ENCODE results near the gene ALDH8A1. TPM values are rescaled to one million over a fixed set of nuclear protein-coding genes. Genes with fewer than 3 reads are reported as not detected.

Gene ALDH8A1
- total and polyA plus RNA-seq, 2 experiments from 2014 or later: 8.0 to 9.9 TPM

DNA sequence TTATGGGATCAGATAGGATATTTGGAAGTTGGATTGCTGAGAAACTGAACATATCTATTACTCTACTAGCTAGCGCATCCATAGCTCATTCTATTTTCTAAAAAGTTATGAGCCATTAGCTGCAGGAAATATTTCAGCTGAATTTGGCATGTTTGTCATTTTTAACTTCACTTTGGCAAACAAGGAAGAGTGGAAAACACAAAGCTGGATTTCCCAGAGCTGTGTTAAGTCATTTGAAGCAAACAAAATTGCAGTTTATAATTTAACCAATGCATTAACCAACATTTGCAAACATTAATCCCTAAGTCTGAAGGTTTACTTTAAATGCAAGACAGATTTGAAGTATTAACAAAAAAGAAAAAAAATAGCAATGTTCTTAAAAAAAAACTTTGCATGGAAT lies 1.2 kb downstream of the ALDH8A1 start:
- WGBS (ENCODE audit: low lambda C conversion rate, missing lambda C conversion rate): 96% methylated on average over 1 of the region's 1 CpG
- TF ChIP-seq EZH2 (IDR thresholded peaks at IDR 0.05; ENCODE audit: borderline replicate concordance) (no peak), EZH2phosphoT487 (IDR thresholded peaks at IDR 0.05; ENCODE audit: low read depth, severe bottlenecking, unreplicated experiment) (no peak)
- TF ChIP-seq, protein P1, sequence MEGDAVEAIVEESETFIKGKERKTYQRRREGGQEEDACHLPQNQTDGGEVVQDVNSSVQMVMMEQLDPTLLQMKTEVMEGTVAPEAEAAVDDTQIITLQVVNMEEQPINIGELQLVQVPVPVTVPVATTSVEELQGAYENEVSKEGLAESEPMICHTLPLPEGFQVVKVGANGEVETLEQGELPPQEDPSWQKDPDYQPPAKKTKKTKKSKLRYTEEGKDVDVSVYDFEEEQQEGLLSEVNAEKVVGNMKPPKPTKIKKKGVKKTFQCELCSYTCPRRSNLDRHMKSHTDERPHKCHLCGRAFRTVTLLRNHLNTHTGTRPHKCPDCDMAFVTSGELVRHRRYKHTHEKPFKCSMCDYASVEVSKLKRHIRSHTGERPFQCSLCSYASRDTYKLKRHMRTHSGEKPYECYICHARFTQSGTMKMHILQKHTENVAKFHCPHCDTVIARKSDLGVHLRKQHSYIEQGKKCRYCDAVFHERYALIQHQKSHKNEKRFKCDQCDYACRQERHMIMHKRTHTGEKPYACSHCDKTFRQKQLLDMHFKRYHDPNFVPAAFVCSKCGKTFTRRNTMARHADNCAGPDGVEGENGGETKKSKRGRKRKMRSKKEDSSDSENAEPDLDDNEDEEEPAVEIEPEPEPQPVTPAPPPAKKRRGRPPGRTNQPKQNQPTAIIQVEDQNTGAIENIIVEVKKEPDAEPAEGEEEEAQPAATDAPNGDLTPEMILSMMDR (IDR thresholded peaks at IDR 0.05; ENCODE audit: poor library complexity): no peak

DNA sequence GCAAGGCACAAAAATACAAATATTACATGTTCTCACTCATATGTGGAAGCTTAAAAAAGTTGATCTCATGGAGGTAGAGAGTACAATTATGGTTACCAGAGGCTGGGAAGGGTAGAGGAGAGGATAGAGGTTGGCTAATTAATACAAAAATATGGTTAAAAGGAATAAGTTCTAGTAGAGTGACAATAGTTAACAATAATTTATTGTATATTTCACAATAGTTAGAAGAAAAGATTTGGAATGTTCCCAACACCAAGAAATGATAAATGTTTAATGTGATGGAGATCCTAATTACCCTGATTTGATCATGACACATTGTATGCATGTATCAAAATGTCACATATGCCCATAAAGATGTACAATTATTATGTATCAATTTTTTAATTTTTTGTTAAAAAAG lies 1.8 kb downstream of the ALDH8A1 start:
- Histone ChIP-seq H3K79me2 (no peaks in the 10 kb centered on the region), H2AFZ (no peak overlapping the region), H3K36me3 (replicated peaks; ENCODE audit: insufficient read depth, low read depth) (no peaks in the 10 kb centered on the region), H3K9me2 (replicated peaks; ENCODE audit: insufficient read depth) (no peaks in the 10 kb centered on the region), H3K9me3 (ENCODE audit: low read depth) (no peaks in the 10 kb centered on the region), H3K4me1 (ENCODE audit: insufficient read depth) (no peaks in the 10 kb centered on the region), H3K4me2 (no peak overlapping the region), H3K27me3 (no peaks in the 10 kb centered on the region), H3K27ac (no peak overlapping the region), H4K20me1 (ENCODE audit: insufficient read depth, poor library complexity, severe bottlenecking) (no peaks in the 10 kb centered on the region), H3K4me3 (no peak overlapping the region)
- DNase-seq (ENCODE audit: low spot score): no peak
- TF ChIP-seq, protein P1 (IDR thresholded peaks at IDR 0.05; ENCODE audit: poor library complexity): no peak
- TF ChIP-seq EZH2 (IDR thresholded peaks at IDR 0.05; ENCODE audit: borderline replicate concordance) (no peak), EZH2phosphoT487 (IDR thresholded peaks at IDR 0.05; ENCODE audit: low read depth, severe bottlenecking, unreplicated experiment) (no peak)

More for the DNA sequence above, 1.2 kb downstream of the ALDH8A1 start:
- Histone ChIP-seq H3K4me1 (ENCODE audit: insufficient read depth) (no peaks in the 10 kb centered on the region), H3K9me3 (ENCODE audit: low read depth) (no peaks in the 10 kb centered on the region), H3K4me3 (no peak overlapping the region), H2AFZ (no peak overlapping the region), H4K20me1 (ENCODE audit: insufficient read depth, poor library complexity, severe bottlenecking) (no peaks in the 10 kb centered on the region), H3K4me2 (no peak overlapping the region), H3K9me2 (replicated peaks; ENCODE audit: insufficient read depth) (no peaks in the 10 kb centered on the region), H3K79me2 (no peaks in the 10 kb centered on the region), H3K36me3 (replicated peaks; ENCODE audit: insufficient read depth, low read depth) (no peaks in the 10 kb centered on the region), H3K27ac (no peak overlapping the region), H3K27me3 (no peaks in the 10 kb centered on the region)
- DNase-seq (ENCODE audit: low spot score): no peak

DNA sequence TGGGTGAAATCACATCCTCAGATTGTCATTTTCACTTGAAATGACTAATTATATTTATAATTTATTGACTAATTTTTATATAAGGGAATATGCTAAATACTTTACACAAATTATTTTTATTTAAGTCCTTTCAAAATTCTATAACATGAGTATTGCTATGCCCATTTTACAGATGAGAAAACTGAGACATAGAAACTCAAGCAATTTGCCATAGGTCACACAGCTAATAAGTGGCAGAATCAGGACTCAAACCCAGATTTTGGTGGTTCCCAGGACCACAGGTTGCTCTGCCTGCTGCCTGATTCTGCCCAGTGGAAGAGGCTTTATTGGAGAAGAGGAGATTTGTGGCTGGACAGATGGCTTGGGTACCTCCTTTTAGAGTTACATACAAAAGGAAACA lies 4.9 kb downstream of the ALDH8A1 start:
- no peak for DNase-seq (ENCODE audit: low spot score)
- Histone ChIP-seq H3K4me2 (no peak overlapping the region), H3K27me3 (no peaks in the 10 kb centered on the region), H2AFZ (no peak overlapping the region), H3K79me2 (no peaks in the 10 kb centered on the region), H4K20me1 (ENCODE audit: insufficient read depth, poor library complexity, severe bottlenecking) (no peaks in the 10 kb centered on the region), H3K9me3 (ENCODE audit: low read depth) (no peaks in the 10 kb centered on the region), H3K27ac (no peak overlapping the region), H3K9me2 (replicated peaks; ENCODE audit: insufficient read depth) (no peaks in the 10 kb centered on the region), H3K4me1 (ENCODE audit: insufficient read depth) (no peaks in the 10 kb centered on the region), H3K4me3 (no peak overlapping the region), H3K36me3 (replicated peaks; ENCODE audit: insufficient read depth, low read depth) (no peaks in the 10 kb centered on the region)
- no peak for TF ChIP-seq EZH2 (IDR thresholded peaks at IDR 0.05; ENCODE audit: borderline replicate concordance)
- no peak for TF ChIP-seq EZH2phosphoT487 (IDR thresholded peaks at IDR 0.05; ENCODE audit: low read depth, severe bottlenecking, unreplicated experiment)
- TF ChIP-seq, protein P1 (IDR thresholded peaks at IDR 0.05; ENCODE audit: poor library complexity): no peak

DNA sequence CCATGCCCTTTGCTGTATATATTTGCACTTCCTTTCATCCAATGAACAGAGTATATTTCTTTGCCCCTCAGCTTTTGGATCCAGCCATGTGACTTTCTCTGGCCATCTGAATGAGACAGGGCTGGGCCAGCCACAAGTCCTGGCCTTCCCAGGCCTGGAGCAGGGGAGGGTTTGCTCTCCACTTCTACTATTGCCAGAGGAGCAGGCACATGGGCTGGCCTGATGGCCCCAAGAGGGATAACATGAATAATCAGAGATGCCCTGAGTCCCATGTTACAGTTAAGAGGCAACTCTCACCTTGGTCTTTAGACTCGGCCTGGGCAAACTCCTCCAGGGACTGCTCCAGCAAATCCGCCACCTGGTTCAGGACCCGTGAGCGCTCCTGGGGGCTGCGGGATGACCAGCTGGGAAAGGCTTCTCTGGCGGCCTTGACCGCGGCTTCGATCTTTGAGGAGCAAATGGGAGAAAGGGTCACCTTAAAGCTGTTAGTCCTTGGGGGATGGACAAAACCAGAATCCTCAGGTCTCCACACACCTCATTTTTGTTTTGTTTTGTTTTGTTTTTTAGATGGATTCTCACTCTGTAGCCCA lies 6.3 kb downstream of the ALDH8A1 start:
- TF ChIP-seq, protein P1 (IDR thresholded peaks at IDR 0.05; ENCODE audit: poor library complexity): no peak
- no peak for TF ChIP-seq EZH2 (IDR thresholded peaks at IDR 0.05; ENCODE audit: borderline replicate concordance)
- TF ChIP-seq EZH2phosphoT487 (IDR thresholded peaks at IDR 0.05; ENCODE audit: low read depth, severe bottlenecking, unreplicated experiment): no peak
- H3K9me3 ChIP-seq (ENCODE audit: low read depth): no peaks in the 10 kb centered on the region
- no peak overlapping the region for H3K4me2 ChIP-seq
- H3K4me1 ChIP-seq (ENCODE audit: insufficient read depth): no peaks in the 10 kb centered on the region
- no peaks in the 10 kb centered on the region for H4K20me1 ChIP-seq (ENCODE audit: insufficient read depth, poor library complexity, severe bottlenecking)
- H3K4me3 ChIP-seq: no peak overlapping the region
- WGBS (ENCODE audit: low lambda C conversion rate, missing lambda C conversion rate): 95% methylated on average over 9 of the region's 9 CpGs
- DNase-seq (ENCODE audit: low spot score): no peak
- no peaks in the 10 kb centered on the region for H3K79me2 ChIP-seq
- no peak overlapping the region for H2AFZ ChIP-seq
- no peaks in the 10 kb centered on the region for H3K9me2 ChIP-seq (replicated peaks; ENCODE audit: insufficient read depth)
- no peaks in the 10 kb centered on the region for H3K27me3 ChIP-seq
- no peaks in the 10 kb centered on the region for H3K36me3 ChIP-seq (replicated peaks; ENCODE audit: insufficient read depth, low read depth)
- no peak overlapping the region for H3K27ac ChIP-seq

All from hepatocyte (in vitro differentiated cells).